ENCODE data around the gene CUX1. TPM values are rescaled to one million over a fixed set of nuclear protein-coding genes. Genes with fewer than 3 reads are reported as not detected.

CUX1 gene
- total and polyA plus RNA-seq, 2 donors (not counting 1 experiment from before 2014, with no cell fraction given) = 10.8 to 86.5 TPM

- DNase-seq (no peak), ATAC-seq (ENCODE audit: low read depth) (no peak)
- POLR2A ChIA-PET = no interaction called here
- Histone ChIP-seq H3K79me2 (ENCODE audit: control insufficient read depth, insufficient read depth, low read length) (peaks cover 94% of the 10 kb centered on the region), H3K9ac (ENCODE audit: low read length) (no peak overlapping the region), H3K27me3 (replicated peaks in 1 of 4; ENCODE audit: control extremely low read depth in 1 of 4, control insufficient read depth in 3 of 4, insufficient read depth in 4 of 4, low read length in 3 of 4) (no peaks in the 10 kb centered on the region), H3K27ac (ENCODE audit: low read length in 2 of 2) (no peak overlapping the region), H3K4me3 (ENCODE audit: control extremely low read depth in 1 of 5, extremely low read depth in 1 of 5, insufficient read depth in 1 of 5, low read depth in 2 of 5, low read length in 4 of 5) (no peak overlapping the region), H3K4me2 (replicated peaks; ENCODE audit: low read depth, low read length, poor library complexity, severe bottlenecking) (no peak overlapping the region), H3K9me3 (ENCODE audit: control extremely low read depth in 1 of 3, control insufficient read depth in 2 of 3, insufficient read depth in 1 of 3, low read length in 2 of 3) (no peaks in the 10 kb centered on the region), H4K20me1 (ENCODE audit: control insufficient read depth, insufficient read depth, low read length, poor library complexity, severe bottlenecking) (peaks cover 78% of the 10 kb centered on the region), H3K4me1 (ENCODE audit: control insufficient read depth in 2 of 2, insufficient read depth in 2 of 2, low read length in 2 of 2) (peaks cover 48 to 59% of the 10 kb centered on the region in 2 donors), H2AFZ (ENCODE audit: insufficient read depth, low read depth, low read length, poor library complexity, severe bottlenecking) (no peak overlapping the region), H3K36me3 (replicated peaks in 1 of 2; ENCODE audit: control extremely low read depth in 1 of 2, control insufficient read depth in 1 of 2, extremely low read depth in 1 of 2, insufficient read depth in 2 of 2, low read length in 1 of 2) (no peaks in the 10 kb centered on the region)
- intact Hi-C loops (cut with micrococcal nuclease) = no loop called here
- peaks cover 57% of the 10 kb centered on the region for H3K4me1 Mint-ChIP-seq
- CTCF ChIA-PET = interaction anchor here (0.7 to 1.0 kb wide), 2 partner anchors 24 to 63 kb away, joined by 3 read pairs; no protein-coding TSS in a partner anchor
- TF ChIP-seq CTCF (IDR thresholded peaks at IDR 0.05) (no peak), EZH2 (IDR thresholded peaks at IDR 0.05; ENCODE audit: borderline replicate concordance, insufficient read depth, low read depth, low read length, poor library complexity, severe bottlenecking) (no peak)
- WGBS (ENCODE audit: insufficient coverage) = 84% methylated on average over 8 of the region's 18 CpGs
- no peaks in the 10 kb centered on the region for H3K9me3 Mint-ChIP-seq (ENCODE audit: insufficient read depth)
- no peak overlapping the region for H3K4me3 Mint-ChIP-seq
- no peaks in the 10 kb centered on the region for H3K27me3 Mint-ChIP-seq
- no peak overlapping the region for H3K27ac Mint-ChIP-seq
Measured at GRCh38 chr7:101882595-101883564, 65.5 kb downstream of the CUX1 start.
